ENCODE measurements around the gene DAPK1.

DNA sequence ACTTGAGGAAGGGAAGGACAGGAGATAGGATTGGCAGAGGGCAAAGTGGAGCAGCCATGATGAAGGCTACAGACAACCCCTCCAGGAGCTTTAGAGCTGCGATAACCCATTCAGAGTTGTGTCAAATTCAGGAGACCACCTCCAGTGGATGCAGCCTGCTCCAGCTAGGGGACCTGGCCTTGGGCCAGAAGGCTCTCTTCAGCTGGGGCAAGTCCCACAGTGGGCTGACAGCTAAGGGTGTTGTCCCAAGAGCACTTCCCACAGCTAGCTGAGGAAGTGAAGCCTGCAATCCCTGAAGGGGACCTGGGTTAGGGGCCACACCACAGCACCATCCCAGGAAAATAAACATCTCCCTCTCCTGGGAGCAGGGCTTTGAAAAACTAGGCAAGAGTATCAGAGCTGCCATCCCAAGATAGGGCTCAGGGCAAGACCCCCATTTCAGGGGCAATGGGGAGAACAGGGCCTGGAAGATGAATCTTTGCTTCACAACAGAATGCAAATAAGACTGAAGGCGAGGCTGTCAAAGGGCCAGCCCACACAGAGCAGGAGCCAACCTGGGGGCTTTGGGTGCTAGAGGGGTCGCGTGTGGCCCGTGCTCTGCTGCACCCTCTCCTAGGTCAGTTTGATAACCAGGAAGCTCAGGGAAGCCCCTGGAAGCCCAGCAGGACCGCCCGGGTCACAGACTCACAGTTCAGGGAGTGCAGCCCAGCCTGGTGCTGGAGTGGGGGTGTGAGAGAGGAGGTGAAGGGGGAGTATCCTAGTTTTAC lies 19.3 kb upstream of the DAPK1 start:
- TF ChIP-seq, protein P1, sequence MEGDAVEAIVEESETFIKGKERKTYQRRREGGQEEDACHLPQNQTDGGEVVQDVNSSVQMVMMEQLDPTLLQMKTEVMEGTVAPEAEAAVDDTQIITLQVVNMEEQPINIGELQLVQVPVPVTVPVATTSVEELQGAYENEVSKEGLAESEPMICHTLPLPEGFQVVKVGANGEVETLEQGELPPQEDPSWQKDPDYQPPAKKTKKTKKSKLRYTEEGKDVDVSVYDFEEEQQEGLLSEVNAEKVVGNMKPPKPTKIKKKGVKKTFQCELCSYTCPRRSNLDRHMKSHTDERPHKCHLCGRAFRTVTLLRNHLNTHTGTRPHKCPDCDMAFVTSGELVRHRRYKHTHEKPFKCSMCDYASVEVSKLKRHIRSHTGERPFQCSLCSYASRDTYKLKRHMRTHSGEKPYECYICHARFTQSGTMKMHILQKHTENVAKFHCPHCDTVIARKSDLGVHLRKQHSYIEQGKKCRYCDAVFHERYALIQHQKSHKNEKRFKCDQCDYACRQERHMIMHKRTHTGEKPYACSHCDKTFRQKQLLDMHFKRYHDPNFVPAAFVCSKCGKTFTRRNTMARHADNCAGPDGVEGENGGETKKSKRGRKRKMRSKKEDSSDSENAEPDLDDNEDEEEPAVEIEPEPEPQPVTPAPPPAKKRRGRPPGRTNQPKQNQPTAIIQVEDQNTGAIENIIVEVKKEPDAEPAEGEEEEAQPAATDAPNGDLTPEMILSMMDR (IDR thresholded peaks at IDR 0.05; ENCODE audit: borderline replicate concordance, extremely low read depth, low read length, poor library complexity, severe bottlenecking): no peak
- TF ChIP-seq EZH2 (IDR thresholded peaks at IDR 0.05; ENCODE audit: borderline replicate concordance, low read depth, low read length, severe bottlenecking): no peak

Data from DND-41 (cell line).